RPMI7951 (cell line): ENCODE data around the gene ARMC2. TPM values are rescaled to one million over a fixed set of nuclear protein-coding genes. Genes with fewer than 3 reads are reported as not detected.

Experiments used
- DNase-seq: peaks from one replicate; pipeline ENCODE4 v3.0.0-alpha.2; 2012; ENCODE audit warnings: low read depth
- total RNA-seq: library from RNA; depleted of rRNA; stranded (reverse); fragments of >200 nt; shearing (Covaris generic); gene quantifications from 2 replicates; pipeline ENCODE4 v1.2.3, GENCODE V29; 2014; rRNA removed

ARMC2 gene
- total RNA-seq, 1 experiment from 2014 or later = 1.2 TPM

DNA sequence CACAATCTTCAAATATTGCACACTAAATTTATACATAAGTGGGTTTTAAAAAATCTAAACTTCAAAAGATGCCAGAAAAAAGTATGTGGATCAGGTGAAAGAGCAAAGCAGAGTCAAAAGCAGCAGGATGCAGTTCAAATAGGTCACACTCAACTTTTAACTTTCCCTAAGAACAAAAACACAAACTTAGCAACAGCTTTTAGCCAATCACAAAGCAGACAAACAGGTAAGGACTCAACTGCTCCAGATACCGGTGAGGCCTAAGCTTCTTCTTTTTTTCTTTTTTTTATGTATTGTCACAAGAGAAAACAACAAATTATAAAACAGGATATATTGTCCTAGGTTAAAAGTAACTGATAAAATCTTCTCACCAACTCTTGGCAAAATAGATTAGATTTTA is 171.7 kb downstream of the ARMC2 start:
- no peak for DNase-seq

DNA sequence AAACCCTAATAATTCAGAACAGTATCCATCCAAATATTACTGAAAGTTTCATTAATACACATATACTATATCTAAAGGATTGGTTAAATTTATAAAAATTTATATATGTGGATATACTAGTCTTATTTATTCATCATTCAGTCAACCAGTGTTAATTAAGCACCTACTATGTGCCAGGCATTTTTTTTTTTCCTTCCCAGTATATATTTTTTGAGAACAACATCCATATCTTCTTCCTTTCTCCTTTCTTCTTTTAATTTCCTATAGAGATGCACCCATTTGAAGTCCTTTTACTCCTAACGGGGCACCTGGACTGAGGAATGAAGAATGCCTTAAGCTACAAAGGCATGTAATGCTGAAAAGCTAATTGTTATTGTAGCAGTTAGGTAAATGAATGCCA is 173.6 kb downstream of the ARMC2 start:
- no peak for DNase-seq

DNA sequence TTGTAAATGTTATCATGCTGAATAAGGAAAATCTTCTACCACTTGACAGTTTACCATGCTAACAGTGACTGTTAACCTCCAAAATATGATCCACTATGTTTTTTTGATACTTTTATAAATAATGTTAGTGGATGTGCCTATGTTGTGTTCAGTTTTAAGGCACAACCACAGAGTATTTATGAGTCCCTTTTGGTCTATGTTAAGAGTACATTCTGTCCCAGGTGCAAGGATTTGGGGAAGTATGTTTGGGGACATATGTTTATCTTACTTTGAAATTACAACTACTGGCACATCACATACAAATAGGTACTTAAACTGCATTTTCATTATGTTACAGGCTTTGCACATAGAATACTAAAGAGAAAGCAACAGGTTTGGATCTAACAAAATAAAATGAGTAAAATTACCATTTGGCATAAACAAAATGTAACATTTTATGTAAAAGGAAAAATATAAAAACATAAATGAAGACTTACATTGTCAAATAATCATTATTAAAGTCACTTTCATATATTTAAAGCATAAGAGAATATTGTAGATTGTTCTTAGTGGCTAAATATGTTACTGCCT is 175.2 kb downstream of the ARMC2 start:
- DNase-seq = no peak

Other genes with a start within 250 kb of the ARMC2 start
- gene SESN1, start 246.4 kb downstream of the ARMC2 start, total RNA-seq = 9.1 and 9.9 TPM in 2 replicates
- 43.8 and 77.3 TPM in 2 replicates for gene CEP57L1, start 247.1 kb downstream of the ARMC2 start, total RNA-seq